Measurements from ENCODE around the gene EPN1.

The EPN1 gene

DNA sequence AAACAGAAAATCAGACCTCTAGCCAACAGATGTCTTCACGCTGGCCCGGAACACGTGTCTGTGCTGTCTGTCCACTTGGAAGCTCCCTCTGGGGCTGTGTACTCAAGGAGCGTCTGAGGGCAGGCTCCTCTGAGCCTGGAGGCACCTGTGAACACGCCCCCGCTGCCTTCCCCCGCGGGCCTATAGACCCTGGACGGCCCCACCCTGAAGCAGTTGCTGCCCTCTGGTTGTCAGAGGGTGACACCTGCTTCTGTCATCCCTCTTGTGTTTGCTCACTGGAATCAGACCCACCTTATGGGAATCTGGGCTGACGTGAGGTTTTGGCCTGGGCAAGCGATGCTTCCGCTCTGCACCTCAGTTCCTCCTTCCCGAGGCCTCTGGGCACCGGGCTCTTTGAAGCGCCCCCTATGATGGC is 19.2 kb downstream of the EPN1 start:
- ChIA-PET CTCF (no interaction called here), POLR2A (interaction anchor here (0.7 kb wide), 1 partner anchor 22 kb away, joined by 12 read pairs; no protein-coding TSS in a partner anchor)

DNA sequence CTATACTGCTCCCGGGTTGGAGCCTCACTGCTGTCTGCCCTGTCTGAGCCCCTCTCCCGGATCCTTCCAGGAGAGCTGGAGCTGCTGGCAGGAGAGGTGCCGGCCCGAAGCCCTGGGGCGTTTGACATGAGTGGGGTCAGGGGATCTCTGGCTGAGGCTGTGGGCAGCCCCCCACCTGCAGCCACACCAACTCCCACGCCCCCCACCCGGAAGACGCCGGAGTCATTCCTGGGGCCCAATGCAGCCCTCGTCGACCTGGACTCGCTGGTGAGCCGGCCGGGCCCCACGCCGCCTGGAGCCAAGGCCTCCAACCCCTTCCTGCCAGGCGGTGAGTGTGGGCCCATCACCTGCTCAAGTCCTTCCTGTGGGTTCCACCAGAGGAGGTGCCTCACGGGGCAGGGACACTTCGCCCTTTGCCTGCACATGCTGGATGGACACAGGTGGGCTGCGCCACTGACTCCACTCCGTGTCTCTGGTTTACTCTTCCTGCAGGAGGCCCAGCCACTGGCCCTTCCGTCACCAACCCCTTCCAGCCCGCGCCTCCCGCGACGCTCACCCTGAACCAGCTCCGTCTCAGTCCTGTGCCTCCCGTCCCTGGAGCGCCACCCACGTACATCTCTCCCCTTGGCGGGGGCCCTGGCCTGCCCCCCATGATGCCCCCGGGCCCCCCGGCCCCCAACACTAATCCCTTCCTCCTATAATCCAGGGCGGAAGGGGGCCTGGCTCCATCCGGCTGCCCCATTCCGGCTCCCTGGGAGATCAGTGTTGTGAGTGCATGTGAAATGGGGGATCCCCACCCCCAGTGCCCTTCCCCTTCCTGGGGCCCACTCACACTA is 19.8 kb downstream of the EPN1 start:
- no peak for DNase-seq (ENCODE audit: extremely low spot score)
- ChIA-PET POLR2A (no interaction called here), CTCF (no interaction called here)
- TF ChIP-seq, protein P1, sequence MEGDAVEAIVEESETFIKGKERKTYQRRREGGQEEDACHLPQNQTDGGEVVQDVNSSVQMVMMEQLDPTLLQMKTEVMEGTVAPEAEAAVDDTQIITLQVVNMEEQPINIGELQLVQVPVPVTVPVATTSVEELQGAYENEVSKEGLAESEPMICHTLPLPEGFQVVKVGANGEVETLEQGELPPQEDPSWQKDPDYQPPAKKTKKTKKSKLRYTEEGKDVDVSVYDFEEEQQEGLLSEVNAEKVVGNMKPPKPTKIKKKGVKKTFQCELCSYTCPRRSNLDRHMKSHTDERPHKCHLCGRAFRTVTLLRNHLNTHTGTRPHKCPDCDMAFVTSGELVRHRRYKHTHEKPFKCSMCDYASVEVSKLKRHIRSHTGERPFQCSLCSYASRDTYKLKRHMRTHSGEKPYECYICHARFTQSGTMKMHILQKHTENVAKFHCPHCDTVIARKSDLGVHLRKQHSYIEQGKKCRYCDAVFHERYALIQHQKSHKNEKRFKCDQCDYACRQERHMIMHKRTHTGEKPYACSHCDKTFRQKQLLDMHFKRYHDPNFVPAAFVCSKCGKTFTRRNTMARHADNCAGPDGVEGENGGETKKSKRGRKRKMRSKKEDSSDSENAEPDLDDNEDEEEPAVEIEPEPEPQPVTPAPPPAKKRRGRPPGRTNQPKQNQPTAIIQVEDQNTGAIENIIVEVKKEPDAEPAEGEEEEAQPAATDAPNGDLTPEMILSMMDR (IDR thresholded peaks at IDR 0.05; ENCODE audit: control extremely low read depth, extremely low read depth, low read depth, missing control alignments): no peak

More for the DNA sequence above, 19.2 kb downstream of the EPN1 start:
- DNase-seq (ENCODE audit: extremely low spot score): no peak
- TF ChIP-seq, protein P1 (IDR thresholded peaks at IDR 0.05; ENCODE audit: control extremely low read depth, extremely low read depth, low read depth, missing control alignments): no peak

DNA sequence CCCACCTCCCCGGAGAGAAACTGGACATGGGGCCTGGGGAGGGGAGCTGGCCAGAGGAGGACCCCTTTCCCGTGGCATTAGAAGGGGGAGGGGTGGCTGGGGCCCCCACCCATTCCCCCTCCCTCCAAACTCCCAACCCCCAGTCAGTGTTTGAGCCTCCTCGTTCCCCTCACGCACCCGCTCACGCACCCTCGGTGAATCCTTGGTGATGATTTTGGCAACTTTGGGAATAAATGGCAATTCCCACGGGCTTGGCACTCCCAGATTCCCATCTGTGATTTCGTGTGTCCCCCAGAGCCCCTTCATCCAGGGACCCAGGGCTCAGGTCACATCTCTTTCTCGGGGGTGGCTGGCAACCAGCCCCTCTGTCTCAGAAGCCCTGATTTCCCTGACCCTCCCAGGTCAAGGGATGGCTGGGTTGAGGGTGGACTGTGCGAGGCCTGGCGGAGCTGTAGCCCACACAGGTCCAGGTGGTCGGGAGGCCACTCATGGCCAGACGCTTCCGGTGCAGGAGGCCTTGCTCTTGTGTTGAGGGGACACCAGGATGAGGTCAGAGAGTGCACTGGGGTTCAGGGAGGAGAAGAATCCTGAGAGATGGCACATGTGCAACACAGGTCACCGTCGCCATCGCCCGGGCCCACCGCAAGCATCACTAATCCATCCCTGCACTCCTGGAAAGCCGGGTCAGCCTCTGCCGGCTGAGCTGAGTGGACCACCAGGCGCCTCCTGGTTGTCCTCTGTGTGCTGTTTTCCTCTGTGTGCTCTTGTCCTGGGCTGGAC is 20.7 kb downstream of the EPN1 start:
- TF ChIP-seq, protein P1 (IDR thresholded peaks at IDR 0.05; ENCODE audit: control extremely low read depth, extremely low read depth, low read depth, missing control alignments): no peak
- POLR2A ChIA-PET: no interaction called here
- no peak for DNase-seq (ENCODE audit: extremely low spot score)
- CTCF ChIA-PET: no interaction called here

DNA sequence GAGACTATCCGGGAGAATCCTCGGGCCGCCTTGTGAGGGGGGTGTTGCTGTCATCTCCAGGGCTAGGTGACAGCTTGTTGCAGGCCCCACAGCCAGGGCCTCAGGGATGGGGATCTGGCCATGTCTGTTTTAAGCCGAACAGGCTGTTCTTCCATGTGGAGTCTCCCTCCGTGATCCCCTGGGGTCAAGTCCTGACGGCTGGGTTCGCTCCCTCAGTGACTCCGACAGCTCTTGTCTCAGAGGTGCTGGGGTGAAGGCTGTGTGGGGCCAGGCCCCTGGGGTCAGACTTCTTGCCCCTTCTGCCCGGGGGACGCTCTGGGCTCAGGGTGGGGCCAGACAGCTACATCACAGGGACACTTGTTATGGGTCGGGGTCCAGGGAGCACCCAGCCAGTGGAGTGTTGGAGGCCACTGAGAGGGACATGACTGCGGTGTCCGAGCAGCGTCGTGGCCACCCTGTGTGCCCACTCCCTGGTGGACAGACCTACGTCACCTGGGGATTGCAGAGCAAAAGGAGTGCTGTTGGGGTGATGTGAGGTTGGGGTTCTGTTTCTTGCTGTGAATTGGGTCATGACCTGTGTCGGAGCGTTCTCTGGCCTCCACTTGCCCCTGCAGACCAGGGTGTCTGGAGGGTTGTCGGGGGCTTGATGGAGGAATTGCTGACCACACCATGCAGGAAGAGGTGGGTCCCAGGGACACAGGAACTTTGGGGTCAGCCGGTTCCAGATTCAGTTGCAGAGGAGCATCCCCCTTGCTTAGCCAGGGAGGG is 21.5 kb downstream of the EPN1 start:
- POLR2A ChIA-PET: no interaction called here
- DNase-seq (ENCODE audit: extremely low spot score): no peak
- CTCF ChIA-PET: no interaction called here
- TF ChIP-seq, protein P1 (IDR thresholded peaks at IDR 0.05; ENCODE audit: control extremely low read depth, extremely low read depth, low read depth, missing control alignments): no peak

DNA sequence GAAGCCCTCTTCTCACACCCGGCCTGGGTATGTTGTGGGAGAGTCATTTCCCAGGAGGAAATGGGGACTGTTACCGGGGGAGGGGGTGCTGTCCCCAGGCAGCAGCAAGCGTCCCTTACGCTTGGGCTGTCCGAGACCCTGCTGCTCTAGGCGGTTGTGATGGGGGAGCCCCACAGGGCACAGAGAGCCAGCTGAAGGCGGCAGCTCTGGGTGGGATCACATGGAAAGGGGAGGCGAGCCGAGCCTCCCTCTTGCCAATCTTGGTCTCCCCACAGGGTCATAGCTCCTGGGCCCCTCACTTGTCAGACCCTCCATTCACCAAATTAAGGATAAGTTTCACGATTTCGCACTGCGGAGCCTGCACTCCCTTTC is 22.0 kb downstream of the EPN1 start:
- ChIA-PET CTCF (no interaction called here), POLR2A (no interaction called here)
- DNase-seq (ENCODE audit: extremely low spot score): no peak
- TF ChIP-seq, protein P1 (IDR thresholded peaks at IDR 0.05; ENCODE audit: control extremely low read depth, extremely low read depth, low read depth, missing control alignments): no peak

DNA sequence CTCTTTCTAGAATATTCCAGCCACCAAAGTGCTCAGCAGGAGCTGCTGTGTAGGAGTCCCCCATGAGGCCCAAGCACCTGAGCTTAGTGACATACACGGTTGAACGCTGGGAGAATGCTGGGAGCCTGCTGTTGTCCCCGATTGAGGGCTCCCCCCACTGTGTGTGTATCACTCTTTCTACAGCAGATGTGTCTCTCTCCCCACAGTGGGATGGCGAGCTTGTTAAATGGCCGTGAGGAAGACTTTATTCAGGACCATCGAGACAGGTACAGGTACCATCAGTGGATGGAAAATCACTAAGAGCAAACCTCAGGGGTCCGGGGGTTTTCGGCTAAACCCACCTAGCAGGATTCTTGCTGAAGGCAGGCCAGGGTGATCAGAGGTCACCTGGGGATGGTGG is 22.7 kb downstream of the EPN1 start:
- TF ChIP-seq, protein P1 (IDR thresholded peaks at IDR 0.05; ENCODE audit: control extremely low read depth, extremely low read depth, low read depth, missing control alignments): no peak
- DNase-seq (ENCODE audit: extremely low spot score): no peak
- POLR2A ChIA-PET: no interaction called here
- CTCF ChIA-PET: no interaction called here
